Epithelial cell of proximal tubule (primary cell): ENCODE measurements around the gene COL5A3. TPM values are rescaled to one million over a fixed set of nuclear protein-coding genes. Genes with fewer than 3 reads are reported as not detected.

Experiments used
- DNase-seq: peaks from one replicate; pipeline ENCODE4 v3.0.0-alpha.2; 2011; ENCODE audit warnings: low read depth
- H3K4me3 ChIP-seq: 2 replicates; pipeline ENCODE4 v1.5.1; 2011; ENCODE audit warnings: low read depth, mild to moderate bottlenecking, low read length
- total RNA-seq: library from RNA; depleted of rRNA; stranded (reverse); fragments of >200 nt; gene quantifications from 2 replicates; pipeline ENCODE4 v1.2.3, GENCODE V29; 2015
- TF ChIP-seq, protein P1 (sequence below): conservative IDR thresholded peaks from 2 replicates; pipeline ENCODE4 v1.5.1; 2012; ENCODE audit warnings: low read depth, mild to moderate bottlenecking, low read length

The COL5A3 gene
- total RNA-seq, 1 donor from 2014 or later: 0.06 TPM

DNA sequence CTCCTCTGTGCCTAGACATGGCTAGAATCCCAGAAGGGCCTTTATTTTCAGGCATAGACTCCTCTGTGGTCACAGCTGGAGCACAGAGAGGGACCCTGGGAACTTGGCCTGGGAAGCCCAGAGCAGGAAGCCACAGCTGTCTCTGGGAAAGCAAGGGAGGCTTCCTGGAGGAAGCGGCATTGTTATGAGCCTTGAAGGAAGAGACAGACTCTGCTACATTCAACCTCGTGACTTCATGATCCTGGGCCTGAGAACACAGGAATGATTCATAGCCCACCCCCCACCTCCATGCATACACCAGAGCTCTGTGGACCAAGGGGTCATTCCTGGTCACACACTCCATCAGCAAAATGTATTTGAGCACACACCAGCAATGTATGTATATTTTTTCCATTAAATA, 11.6 kb upstream of the COL5A3 start:
- TF ChIP-seq, protein P1, sequence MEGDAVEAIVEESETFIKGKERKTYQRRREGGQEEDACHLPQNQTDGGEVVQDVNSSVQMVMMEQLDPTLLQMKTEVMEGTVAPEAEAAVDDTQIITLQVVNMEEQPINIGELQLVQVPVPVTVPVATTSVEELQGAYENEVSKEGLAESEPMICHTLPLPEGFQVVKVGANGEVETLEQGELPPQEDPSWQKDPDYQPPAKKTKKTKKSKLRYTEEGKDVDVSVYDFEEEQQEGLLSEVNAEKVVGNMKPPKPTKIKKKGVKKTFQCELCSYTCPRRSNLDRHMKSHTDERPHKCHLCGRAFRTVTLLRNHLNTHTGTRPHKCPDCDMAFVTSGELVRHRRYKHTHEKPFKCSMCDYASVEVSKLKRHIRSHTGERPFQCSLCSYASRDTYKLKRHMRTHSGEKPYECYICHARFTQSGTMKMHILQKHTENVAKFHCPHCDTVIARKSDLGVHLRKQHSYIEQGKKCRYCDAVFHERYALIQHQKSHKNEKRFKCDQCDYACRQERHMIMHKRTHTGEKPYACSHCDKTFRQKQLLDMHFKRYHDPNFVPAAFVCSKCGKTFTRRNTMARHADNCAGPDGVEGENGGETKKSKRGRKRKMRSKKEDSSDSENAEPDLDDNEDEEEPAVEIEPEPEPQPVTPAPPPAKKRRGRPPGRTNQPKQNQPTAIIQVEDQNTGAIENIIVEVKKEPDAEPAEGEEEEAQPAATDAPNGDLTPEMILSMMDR: no peak
- no peak overlapping the region for H3K4me3 ChIP-seq
- DNase-seq: no peak

DNA sequence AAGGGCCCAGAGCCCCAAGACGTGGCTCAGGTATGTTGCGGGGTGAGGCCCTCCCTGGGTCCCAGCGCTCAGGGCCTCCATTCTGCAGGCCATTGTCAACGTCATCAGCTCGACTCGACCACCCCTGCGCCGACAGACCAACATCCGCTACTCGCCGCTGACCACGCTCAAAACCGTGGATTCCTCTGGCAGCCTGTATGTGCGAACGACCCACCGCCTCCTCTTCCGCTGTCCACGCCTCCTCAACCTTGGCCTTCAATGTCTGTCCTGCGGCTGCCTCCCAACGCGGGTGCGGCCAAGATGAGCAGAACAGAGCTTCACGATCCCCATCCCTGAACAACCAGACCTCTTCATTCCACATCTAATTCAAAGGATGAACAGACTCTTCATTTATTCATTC, 11.1 kb upstream of the COL5A3 start:
- TF ChIP-seq, protein P1: no peak
- DNase-seq: no peak
- H3K4me3 ChIP-seq: no peak overlapping the region

DNA sequence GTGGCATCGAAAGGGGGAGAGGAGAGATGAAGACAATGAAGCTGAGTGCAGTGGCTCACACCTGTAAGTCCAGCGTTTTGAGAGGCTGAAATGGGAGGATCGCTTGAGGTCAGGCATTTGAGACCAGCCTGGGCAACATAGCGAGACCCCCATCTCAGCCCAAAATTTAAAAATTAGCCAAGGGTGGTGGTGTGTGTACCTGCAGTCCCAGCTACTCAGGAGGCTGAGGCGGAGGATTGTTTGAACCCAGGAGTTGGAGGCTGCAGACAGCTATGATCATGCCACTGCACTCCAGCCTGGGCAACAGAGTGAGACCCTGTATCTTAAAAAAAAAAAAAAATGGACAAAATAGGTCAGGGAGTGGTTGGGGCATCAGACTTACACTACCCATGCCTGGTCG, 10.5 kb upstream of the COL5A3 start:
- no peak for DNase-seq
- TF ChIP-seq, protein P1: no peak
- H3K4me3 ChIP-seq: no peak overlapping the region

DNA sequence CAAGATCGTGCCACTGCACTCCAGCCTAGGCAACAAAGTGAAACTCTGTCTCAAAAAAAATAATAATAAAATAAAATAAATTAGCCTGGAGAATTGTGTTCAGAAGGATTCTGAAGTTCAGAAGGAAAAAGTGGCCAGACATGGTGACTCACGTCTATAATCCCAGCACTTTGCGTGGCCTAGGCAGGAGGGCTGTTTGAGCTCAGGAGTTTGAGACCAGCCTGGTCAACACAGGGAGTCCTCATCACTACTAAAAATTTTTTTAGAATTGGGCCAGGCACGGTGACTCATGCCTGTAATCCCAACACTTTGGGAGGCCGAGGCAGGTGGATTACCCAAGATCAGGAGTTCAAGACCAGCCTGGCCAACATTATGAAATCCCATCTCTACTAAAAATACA, 8.9 kb upstream of the COL5A3 start:
- H3K4me3 ChIP-seq: no peak overlapping the region
- no peak for DNase-seq
- TF ChIP-seq, protein P1: no peak

DNA sequence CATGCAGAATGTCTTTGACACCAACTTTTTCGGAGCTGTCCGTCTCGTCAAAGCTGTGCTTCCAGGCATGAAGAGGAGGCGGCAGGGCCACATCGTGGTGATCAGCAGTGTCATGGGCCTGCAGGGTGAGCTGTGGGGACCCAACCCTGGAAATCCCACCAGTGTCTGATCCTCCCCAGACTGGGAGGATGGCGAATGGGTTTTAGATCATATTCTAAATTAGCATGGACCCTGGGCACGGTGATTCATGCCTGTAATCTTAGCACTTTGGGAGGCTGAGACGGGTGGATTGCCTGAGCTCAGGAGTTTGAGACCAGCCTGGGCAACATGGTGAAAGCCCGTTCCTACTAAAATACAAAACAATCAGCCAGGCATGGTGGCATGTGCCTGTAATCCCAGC, 8.5 kb upstream of the COL5A3 start:
- H3K4me3 ChIP-seq: no peak overlapping the region
- TF ChIP-seq, protein P1: no peak
- DNase-seq: no peak

DNA sequence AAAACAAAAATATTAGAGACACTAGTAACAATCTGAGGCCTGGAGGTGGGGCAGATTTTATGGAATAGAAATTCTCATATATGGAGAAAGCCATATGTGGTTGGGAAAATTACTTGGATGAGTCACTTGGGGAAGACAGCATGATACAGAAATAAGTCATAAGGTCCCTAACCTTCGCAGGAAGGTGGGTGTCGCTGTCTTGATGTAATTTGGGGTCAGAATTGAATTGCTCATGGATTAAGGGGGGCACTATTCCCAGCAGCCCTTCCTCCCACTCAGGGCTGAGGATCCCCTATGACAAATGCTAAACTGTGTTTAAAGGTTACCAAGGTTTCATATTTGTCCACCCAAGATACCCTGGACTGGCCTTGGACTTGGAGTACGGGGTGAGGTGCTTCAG, 8.0 kb upstream of the COL5A3 start:
- TF ChIP-seq, protein P1: no peak
- no peak overlapping the region for H3K4me3 ChIP-seq
- DNase-seq: no peak

DNA sequence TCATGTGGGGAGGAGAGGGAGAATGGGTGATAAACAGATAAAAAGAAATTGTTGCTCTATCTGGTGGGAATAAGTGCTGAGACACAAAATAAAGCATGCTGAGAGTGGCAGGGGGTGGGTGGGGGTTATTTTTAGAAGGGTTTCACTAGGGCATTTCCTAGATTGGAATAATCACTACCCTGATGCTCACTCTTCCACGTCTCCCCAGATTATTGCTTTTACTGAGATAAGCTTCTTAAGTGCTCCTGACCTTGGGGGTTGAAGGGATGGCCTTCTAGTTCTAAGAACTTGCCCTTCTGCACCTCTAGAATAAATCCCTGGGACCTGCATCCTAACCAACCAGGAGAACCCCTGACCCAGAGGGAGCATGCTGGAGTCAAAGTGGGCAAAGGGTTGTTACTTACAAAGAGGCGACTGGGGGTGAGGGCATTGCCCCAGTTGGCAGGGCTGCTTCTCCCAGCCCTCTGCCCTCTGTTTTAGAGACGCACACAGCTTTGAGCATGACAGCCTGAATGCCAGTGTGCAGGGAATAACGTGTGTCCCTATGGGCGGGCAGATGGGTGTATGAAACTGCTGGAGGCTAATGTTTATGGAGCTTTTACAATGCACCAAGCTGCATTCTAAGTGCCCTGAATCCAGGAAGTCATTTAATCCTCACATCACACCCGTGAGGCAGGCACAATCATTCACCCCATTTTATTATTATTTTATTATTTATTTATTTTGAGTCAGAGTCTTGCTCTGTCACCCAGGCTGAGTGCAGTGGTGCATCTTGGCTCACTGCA, 3.7 kb upstream of the COL5A3 start:
- H3K4me3 ChIP-seq: no peak overlapping the region
- no peak for DNase-seq
- TF ChIP-seq, protein P1: no peak
